Keratinocyte (primary cell): Measurements from ENCODE around the gene KIF18B. TPM values are rescaled to one million over a fixed set of nuclear protein-coding genes. Genes with fewer than 3 reads are reported as not detected.

Experiments used
- DNase-seq: peaks from one replicate; pipeline ENCODE4 v3.0.0-alpha.2; 2011; ENCODE audit warnings: low read depth, missing footprints, low spot score
- FAIRE-seq: peaks from 2 replicates; lab custom pipeline; 2011; peaks lifted over from hg19 to GRCh38; lab: Jason Lieb, UNC
- H2AFZ ChIP-seq: 2 replicates; pipeline ENCODE4 v1.6.0; 2012; ENCODE audit warnings: low read length, control low read depth, inconsistent platforms; ENCODE audit not compliant: control insufficient read depth
- H3K27ac ChIP-seq: 2 replicates; pipeline ENCODE4 v1.5.1; 2011; ENCODE audit warnings: low read length; ENCODE audit not compliant: control insufficient read depth, insufficient read depth
- H3K27me3 ChIP-seq: 3 replicates; pipeline ENCODE4 v1.6.0; 2011; ENCODE audit warnings: low read length; ENCODE audit not compliant: control insufficient read depth, insufficient read depth; ENCODE audit errors: extremely low read depth
- H3K36me3 ChIP-seq, 2 experiments: 2 replicates in 1 of 2; 3 replicates in 1 of 2; pipeline ENCODE4 v1.5.1; 2011; ENCODE audit warnings: low read length in 2 of 2, mild to moderate bottlenecking in 1 of 2; ENCODE audit not compliant: control insufficient read depth in 2 of 2, insufficient read depth in 2 of 2; ENCODE audit errors: extremely low read depth in 1 of 2
- H3K4me1 ChIP-seq: 3 replicates; pipeline ENCODE4 v1.5.1; 2011; ENCODE audit warnings: low read length; ENCODE audit not compliant: control insufficient read depth, insufficient read depth; ENCODE audit errors: extremely low read depth
- H3K4me2 ChIP-seq: 3 replicates; pipeline ENCODE4 v1.6.0; 2011; ENCODE audit warnings: low read depth, low read length; ENCODE audit not compliant: control insufficient read depth, insufficient read depth; ENCODE audit errors: extremely low read depth
- H3K4me3 ChIP-seq, 3 experiments: fragments of 200-600 bp in 1 of 3; sonication (generic) in 1 of 3; 2 replicates in 2 of 3; 3 replicates in 1 of 3; pipeline ENCODE4 v1.5.1; 2011 to 2016; ENCODE audit warnings: low read length in 3 of 3, mild to moderate bottlenecking in 3 of 3, control low read depth in 2 of 3, inconsistent platforms in 1 of 3, low read depth in 1 of 3, mixed read lengths in 1 of 3, mixed run types in 1 of 3, moderate library complexity in 1 of 3; ENCODE audit not compliant: control insufficient read depth in 2 of 3, insufficient read depth in 2 of 3; ENCODE audit errors: extremely low read depth in 1 of 3
- H3K79me2 ChIP-seq: 2 replicates; pipeline ENCODE4 v1.6.0; 2012; ENCODE audit warnings: low read length; ENCODE audit not compliant: control insufficient read depth, insufficient read depth
- H3K9ac ChIP-seq: 3 replicates; pipeline ENCODE4 v1.6.0; 2011; ENCODE audit warnings: low read length; ENCODE audit not compliant: control insufficient read depth, insufficient read depth; ENCODE audit errors: extremely low read depth
- H3K9me1 ChIP-seq: 3 replicates; pipeline ENCODE4 v1.6.0; 2011; ENCODE audit warnings: low read length; ENCODE audit not compliant: control insufficient read depth, insufficient read depth; ENCODE audit errors: extremely low read depth
- H3K9me3 ChIP-seq: 2 replicates; pipeline ENCODE4 v1.5.1; 2012; ENCODE audit warnings: low read depth, low read length; ENCODE audit not compliant: control insufficient read depth
- H4K20me1 ChIP-seq: 3 replicates; pipeline ENCODE4 v1.6.0; 2011; ENCODE audit warnings: low read length; ENCODE audit not compliant: control insufficient read depth, insufficient read depth; ENCODE audit errors: extremely low read depth
- EZH2 ChIP-seq: IDR thresholded peaks from one replicate; pipeline ENCODE4 v1.6.1; 2012; ENCODE audit warnings: inconsistent platforms, mild to moderate bottlenecking, low read length, moderate library complexity
- dilution Hi-C: fragments of 300-500 bp; cut with MboI; formaldehyde crosslinking; loops from one replicate; pipeline ENCODE4 v1.7.0; 2020; ENCODE audit warnings: low sequenced_read_pairs; ENCODE audit not compliant: extremely low pct_ligation_motif_present
- polyA plus RNA-seq, 5 experiments: library from polyadenylated mRNA; depleted of rRNA in 3 of 5; stranded (reverse) in 3 of 5; stranded (forward) in 1 of 5; unstranded in 1 of 5; fragments of >200 nt; gene quantifications; 1 replicate in 1 of 5; 2 replicates in 3 of 5; 3 replicates in 1 of 5; pipeline versions ENCODE4 v1.2.1 to v1.2.3, GENCODE V29; 2011 to 2012; ENCODE audit warnings: missing spikeins in 2 of 5, low read depth in 1 of 5, low replicate concordance in 1 of 5
- TF ChIP-seq, protein P1 (sequence below), 3 experiments: IDR thresholded peaks in 1 of 3; conservative IDR thresholded peaks in 1 of 3; optimal IDR thresholded peaks in 1 of 3; 2 replicates in 2 of 3; 3 replicates in 1 of 3; pipeline versions ENCODE3 to v1.5.1; 2011; ENCODE audit warnings: low read length in 3 of 3, mild to moderate bottlenecking in 3 of 3, moderate library complexity in 2 of 3, control low read depth in 1 of 3, inconsistent platforms in 1 of 3; ENCODE audit not compliant: insufficient read depth in 2 of 3; ENCODE audit errors: extremely low read depth in 1 of 3

The KIF18B gene
- polyA plus RNA-seq, 1 donor (not counting 4 experiments of a cell fraction or from before 2014, with no cell fraction given) = 5.1 TPM

DNA sequence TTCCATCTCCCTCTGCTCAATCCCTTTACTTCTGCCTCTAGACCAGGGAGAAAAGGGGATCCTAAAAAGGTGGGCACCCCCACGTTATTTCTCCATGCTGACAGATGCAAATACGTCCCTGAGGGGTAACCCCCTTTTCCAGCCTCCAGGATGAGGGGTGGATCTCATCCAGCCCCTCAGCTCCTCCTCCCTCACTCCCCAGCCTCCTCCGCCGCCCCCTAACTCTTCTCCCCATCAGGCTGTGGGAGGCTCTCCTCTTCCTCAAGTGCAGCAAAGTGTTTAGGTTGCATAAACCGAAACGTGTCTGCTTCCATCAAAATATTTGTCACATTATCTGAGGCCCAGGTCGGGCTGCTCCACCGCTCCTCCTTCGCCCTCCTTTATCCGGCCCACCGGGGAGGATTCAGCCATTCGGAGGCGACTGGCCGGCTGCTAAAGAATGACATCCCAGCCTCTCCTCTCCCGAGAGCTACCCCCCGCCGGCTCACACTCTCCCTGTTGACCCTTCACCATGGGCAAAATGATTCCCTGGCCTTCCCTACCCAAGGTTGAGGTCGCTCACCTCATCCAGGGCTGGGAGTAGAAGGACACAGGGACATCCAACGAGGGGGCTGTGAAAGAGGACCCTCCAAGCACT is 21.7 kb upstream of the KIF18B start:
- Histone ChIP-seq H4K20me1 (no peaks in the 10 kb centered on the region), H3K9ac (no peak overlapping the region), H3K27me3 (peaks cover 53% of the 10 kb centered on the region), H2AFZ (no peak overlapping the region), H3K27ac (no peak overlapping the region), H3K4me3 (peak overlapping the region in 1 of 3 experiments; percentile 19), H3K36me3 (no peaks in the 10 kb centered on the region), H3K9me1 (no peaks in the 10 kb centered on the region), H3K79me2 (no peaks in the 10 kb centered on the region), H3K9me3 (no peaks in the 10 kb centered on the region), H3K4me2 (no peak overlapping the region), H3K4me1 (peaks cover 25% of the 10 kb centered on the region)
- dilution Hi-C loops = no loop called here
- FAIRE-seq = no peak
- TF ChIP-seq EZH2 = peak; percentile 28
- TF ChIP-seq, protein P1, sequence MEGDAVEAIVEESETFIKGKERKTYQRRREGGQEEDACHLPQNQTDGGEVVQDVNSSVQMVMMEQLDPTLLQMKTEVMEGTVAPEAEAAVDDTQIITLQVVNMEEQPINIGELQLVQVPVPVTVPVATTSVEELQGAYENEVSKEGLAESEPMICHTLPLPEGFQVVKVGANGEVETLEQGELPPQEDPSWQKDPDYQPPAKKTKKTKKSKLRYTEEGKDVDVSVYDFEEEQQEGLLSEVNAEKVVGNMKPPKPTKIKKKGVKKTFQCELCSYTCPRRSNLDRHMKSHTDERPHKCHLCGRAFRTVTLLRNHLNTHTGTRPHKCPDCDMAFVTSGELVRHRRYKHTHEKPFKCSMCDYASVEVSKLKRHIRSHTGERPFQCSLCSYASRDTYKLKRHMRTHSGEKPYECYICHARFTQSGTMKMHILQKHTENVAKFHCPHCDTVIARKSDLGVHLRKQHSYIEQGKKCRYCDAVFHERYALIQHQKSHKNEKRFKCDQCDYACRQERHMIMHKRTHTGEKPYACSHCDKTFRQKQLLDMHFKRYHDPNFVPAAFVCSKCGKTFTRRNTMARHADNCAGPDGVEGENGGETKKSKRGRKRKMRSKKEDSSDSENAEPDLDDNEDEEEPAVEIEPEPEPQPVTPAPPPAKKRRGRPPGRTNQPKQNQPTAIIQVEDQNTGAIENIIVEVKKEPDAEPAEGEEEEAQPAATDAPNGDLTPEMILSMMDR (optimal IDR thresholded peaks at IDR 0.05 in 1 of 3, IDR thresholded peaks at IDR 0.05 in 1 of 3, conservative IDR thresholded peaks at IDR 0.05 in 1 of 3; ENCODE audit: extremely low read depth in 1 of 3, insufficient read depth in 2 of 3, low read length in 3 of 3) = no peak
- DNase-seq = no peak

DNA sequence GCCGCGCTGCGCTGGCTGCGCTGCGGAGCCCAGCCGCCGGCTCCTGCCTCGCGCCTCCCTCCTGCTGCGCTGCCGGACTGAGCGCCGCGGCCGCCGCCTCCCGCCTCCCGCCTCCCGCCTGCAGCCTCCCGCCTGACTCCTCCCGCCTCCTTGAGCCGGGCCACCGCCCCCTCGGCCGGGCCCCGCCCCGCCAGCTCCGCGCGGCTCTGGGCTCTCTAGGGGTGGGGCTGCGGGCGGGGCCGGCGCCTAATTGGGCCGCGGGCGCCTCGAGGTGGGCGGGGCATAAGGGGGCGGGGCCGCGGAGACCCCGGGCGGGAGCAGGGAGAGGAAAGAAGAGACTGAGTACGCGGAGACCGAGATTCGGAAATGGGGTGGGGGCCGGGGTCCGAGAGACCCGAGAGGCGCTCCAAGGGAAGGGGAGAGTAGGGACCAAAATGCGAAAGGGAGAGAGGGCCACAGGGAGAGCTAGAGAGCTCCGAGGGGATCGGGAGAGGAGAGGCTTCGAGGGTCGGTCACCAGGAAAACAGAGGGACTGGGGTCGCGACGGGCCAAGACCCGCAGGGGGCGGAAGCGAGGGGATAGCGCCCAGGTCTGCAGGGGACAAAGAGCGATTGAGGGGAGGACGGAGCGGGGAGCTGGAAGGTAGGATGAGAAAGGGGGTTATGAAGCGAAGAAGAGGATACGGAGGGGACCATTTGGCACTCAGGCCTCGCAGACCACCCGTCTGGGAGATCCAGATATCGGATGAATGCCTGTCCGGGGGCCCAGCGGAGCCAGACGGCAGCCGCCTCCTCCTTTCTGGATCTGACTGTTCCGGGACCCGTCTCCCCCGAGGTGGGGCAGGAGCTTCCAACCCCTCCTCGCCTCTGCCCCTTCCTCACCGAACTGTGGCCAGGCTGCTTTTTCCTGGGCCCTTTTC is 20.9 kb upstream of the KIF18B start, which contains the start of gene C1QL1:
Gene C1QL1, minus strand, starts transcription at position 79 of the 919 bp plus-strand sequence. CDS start 255 bp downstream, outside the sequence.
- H3K9me3 ChIP-seq = no peaks in the 10 kb centered on the region
- FAIRE-seq (no peak), DNase-seq (peak; percentile 11)
- H4K20me1 ChIP-seq = no peaks in the 10 kb centered on the region
- no peaks in the 10 kb centered on the region for H3K79me2 ChIP-seq
- TF ChIP-seq EZH2 = peak; percentile 77
- TF ChIP-seq, protein P1 (optimal IDR thresholded peaks at IDR 0.05 in 1 of 3, IDR thresholded peaks at IDR 0.05 in 1 of 3, conservative IDR thresholded peaks at IDR 0.05 in 1 of 3; ENCODE audit: extremely low read depth in 1 of 3, insufficient read depth in 2 of 3, low read length in 3 of 3) = peak in 2 of 3 experiments; percentile 11 to 14
- H2AFZ ChIP-seq = peak within 1 kb of the TSS; percentile 53
- H3K4me3 ChIP-seq = peak within 1 kb of the TSS; percentile 37 to 76 (median 70)
- peak within 1 kb of the TSS; percentile 89 for H3K4me2 ChIP-seq
- dilution Hi-C loops = no loop called here
- H3K36me3 ChIP-seq = no peaks in the 10 kb centered on the region
- no peaks in the 10 kb centered on the region for H3K9me1 ChIP-seq
- H3K9ac ChIP-seq = peak within 1 kb of the TSS; percentile 33
- H3K4me1 ChIP-seq = peaks cover 25% of the 10 kb centered on the region
- no peak within 1 kb of the TSS for H3K27ac ChIP-seq
- peaks cover 57% of the 10 kb centered on the region for H3K27me3 ChIP-seq
